Epidermal melanocyte (primary cell): Measurements from ENCODE around the gene SLC9A5.

Source experiments
- DNase-seq: peaks from one replicate; pipeline ENCODE4 v3.0.0; 2011; ENCODE audit warnings: low spot score; ENCODE audit not compliant: insufficient read length

The SLC9A5 gene

GRCh38 chr16:67215706-67216105 lies 33.1 kb upstream of the SLC9A5 start:
- no peak for DNase-seq

- no peak for DNase-seq
These were observed 31.9 kb upstream of the SLC9A5 start for GRCh38 chr16:67216612-67217490.

- no peak for DNase-seq
These were observed 24.8 kb upstream of the SLC9A5 start for GRCh38 chr16:67223992-67224391.

DNA sequence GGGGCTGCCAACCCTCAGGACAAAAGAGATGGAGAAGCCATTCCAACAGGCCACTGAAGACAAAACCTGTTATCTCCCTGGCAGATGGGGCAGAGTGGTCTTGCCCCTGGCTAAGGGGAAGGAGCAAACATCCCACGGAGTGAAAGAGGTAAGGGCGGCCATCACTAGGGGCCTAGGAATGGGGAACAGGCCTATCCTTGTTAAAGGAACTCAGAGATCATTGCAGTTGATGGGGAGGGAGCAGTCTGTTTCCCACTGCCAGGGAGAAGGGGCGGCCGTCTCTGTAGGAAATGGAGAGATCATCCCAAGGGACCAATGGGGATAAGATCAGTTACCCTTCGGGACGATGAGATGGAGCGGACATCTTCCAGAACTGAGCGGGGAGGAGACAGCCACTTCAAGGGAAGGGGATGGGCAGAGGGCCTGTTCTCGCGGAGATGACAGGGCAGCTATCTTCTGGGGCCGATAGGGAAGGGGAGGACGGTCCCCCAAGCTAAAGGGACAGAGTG lies 22.4 kb upstream of the SLC9A5 start:
- no peak for DNase-seq

DNA sequence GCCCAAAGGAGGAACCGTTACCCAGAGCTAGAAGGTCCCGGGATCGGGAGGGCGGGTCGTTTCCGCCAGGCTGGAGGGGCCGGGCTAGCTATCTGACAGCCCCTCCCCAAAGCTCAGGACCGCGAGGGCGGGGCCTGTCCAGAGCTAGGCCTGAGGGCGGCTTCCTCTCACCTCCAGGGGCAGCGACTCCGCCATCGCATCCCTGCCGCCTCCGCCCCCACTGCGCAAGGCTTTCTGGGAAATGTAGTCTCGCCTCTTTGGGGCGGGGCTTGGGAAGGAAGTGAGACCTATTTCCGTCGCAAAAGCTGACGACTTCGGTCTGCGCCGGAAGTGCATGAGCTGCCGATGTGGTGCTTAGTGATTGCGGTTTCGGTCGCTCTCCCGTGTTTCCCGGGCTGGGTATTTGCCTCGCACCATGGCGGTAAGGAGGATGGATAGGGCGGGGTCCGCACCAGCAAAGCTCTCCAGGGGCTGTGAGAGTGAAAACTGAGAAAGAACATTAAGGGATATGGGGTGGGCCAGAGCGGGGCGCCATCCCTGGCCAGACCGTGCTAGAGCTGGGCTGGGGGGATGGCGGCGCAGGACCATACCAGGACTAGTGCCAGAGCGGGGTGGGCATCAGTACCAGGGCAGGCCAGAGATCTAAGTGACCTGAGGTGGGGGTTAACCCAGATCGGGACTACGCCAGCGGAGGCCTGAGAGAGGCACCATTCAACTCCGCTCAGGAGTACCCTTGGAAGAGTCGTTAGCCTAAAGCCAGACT lies 21.8 kb upstream of the SLC9A5 start, which contains the start of gene TMEM208:
TSS of gene TMEM208 (plus strand) at position 327 of the 763 bp plus-strand sequence. CDS start at position 416, 89 bp downstream.
- DNase-seq: peak; percentile 97

- no peak for DNase-seq
These were observed 21.2 kb upstream of the SLC9A5 start for GRCh38 chr16:67227567-67227921.

- DNase-seq: no peak
These were observed 20.6 kb upstream of the SLC9A5 start for GRCh38 chr16:67228034-67228785.

GRCh38 chr16:67228905-67229304 lies 19.9 kb upstream of the SLC9A5 start:
- no peak for DNase-seq

DNA sequence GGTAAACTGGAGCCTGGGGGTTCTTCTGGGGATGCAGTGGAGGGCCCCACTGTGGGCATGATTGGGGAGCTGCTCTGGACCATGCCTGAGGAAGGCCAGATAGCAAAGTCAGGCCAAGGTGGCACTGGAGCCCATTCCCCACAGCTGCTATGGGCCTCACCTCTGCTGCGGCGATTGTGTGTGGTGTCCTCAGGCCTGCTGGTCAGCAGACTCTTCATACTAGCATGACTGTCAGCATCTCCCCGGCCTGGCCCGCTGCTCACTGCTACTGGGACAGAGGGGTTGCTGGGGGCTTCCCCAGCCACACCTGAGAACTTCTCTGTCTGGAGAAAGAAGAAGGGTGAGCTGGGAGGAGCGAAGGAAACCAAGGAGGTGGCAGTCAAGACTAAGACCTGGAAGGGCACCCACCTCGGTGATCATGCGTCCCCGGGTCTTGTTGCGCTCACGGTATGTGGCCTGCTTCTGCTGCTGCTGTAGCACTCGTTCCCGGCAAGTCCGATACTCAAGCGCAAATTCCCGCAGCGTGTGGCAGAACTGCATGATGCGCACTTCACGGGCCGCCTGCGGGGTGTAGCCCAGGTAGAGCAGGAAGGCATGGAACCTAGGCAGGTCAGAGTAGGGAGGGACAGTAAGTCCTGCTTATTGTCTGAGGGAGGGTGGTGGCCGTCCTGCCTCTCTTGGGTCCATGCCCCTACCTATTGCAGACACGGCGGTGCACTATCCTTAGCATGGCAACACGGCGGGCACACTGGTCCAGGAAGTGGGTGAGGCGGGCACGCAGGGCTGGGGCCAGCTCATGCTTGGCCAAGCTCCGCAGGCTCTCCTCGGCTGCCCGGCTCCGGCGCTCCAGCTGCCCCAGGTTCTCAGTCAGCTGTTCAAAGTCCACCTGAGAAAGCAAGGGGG lies 18.6 kb upstream of the SLC9A5 start:
- DNase-seq: no peak

DNA sequence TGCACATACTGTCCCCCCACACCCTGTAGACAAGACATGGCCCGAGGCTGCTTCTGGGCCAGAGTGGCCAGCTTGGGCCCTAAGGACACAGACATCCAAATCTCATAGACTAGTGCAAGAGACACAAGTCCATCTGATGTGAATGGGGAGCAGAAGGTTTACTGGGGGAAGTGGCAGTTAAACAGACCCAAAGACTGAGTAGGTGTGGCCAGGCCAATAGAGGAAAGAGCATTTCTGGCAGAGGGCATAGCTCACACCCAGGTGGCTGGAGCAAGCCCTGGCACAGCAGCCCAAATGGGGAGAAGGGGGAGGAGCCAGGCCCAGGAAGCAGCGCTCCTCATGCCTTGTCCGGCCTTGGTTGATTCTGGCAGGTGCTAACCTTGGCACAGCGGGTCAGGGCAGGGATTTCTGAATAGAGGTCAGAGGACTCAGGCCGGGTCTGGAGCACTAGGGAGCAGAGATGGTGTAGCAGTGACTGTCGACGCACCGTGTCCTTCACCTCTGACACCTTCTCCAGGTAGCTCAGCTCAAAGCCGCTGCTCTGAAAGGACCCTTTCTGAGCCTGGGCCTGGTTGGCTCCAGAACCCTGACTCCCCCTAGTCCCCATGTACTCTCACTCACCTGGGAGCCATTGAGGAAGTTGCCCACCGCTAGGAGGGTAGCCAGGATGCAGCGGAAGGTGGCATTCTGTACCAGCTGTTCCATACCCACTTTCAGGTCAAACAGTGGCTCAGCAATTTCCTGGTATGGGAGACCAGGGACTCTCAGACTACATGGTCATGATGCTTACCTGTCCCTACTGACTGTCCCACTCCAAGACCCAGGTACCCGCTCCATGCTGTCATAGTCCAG lies 17.7 kb upstream of the SLC9A5 start:
- no peak for DNase-seq

- no peak for DNase-seq
These were observed 15.2 kb upstream of the SLC9A5 start for GRCh38 chr16:67233596-67233995.

DNA sequence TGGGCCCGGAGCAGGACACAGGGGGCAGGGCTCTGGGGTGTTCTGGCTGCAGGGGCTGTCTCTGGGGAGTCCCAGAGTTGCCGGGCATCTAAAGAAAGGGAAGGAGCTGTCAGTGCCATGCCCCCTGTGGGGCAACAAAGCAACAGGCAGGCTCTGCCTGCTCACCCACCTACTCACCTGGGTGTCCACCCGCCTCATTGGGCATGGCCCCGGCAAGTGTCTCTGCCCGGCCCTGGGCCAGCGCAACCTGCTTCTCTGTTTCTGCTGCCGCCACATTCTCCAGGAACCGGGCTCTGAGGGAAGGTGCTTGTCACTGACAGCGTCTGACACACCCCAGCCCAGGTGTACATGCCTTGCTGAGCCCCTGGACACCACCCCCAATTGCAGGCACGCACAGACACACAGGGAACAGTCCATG lies 14.6 kb upstream of the SLC9A5 start:
- DNase-seq: no peak

GRCh38 chr16:67235816-67236562 lies 12.8 kb upstream of the SLC9A5 start:
- DNase-seq: no peak

GRCh38 chr16:67236563-67237395 lies 12.0 kb upstream of the SLC9A5 start:
- no peak for DNase-seq

- DNase-seq: no peak
These were observed 11.1 kb upstream of the SLC9A5 start for GRCh38 chr16:67237396-67238277.

- DNase-seq: no peak
These were observed 10.6 kb upstream of the SLC9A5 start for GRCh38 chr16:67238278-67238575.

DNA sequence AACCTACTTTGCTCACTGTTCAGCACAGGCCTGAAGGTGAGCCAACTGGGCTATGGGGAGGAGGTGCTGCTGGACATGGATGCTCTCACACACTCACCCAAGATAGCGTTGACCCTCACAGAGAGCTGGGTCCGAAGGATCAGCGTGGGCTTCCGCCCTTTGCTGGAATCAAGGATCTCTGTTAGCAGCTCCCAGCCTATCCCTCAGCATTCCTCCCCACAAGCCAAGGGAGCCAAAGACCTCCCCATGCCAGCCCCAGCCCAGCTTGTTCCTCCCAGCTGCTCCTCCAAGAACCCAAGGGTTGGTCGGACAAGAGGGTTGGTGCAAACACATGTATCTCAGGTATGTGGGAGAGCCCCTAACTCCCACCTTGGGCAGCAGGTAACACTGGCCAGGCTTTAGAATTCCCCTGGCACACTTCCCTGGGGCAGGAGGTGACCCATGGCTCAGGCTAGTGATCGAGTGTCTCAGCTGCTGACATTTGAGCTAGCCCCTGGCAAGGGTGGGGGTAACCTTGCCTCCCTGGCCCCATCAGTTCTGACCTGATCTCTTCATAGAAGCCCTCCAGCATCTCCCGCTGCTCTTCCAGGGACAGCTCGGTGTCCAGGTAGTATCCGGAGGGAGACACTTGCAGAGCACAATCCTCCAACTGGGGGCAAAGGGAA lies 9.8 kb upstream of the SLC9A5 start:
- DNase-seq: no peak
